Measurements from ENCODE around the gene GPR85.
"Not testable (repeated sequence)": the region's sequence is repeated elsewhere in the genome, so short reads cannot be mapped to it uniquely, and the experiment has no call there.

The GPR85 gene

DNA sequence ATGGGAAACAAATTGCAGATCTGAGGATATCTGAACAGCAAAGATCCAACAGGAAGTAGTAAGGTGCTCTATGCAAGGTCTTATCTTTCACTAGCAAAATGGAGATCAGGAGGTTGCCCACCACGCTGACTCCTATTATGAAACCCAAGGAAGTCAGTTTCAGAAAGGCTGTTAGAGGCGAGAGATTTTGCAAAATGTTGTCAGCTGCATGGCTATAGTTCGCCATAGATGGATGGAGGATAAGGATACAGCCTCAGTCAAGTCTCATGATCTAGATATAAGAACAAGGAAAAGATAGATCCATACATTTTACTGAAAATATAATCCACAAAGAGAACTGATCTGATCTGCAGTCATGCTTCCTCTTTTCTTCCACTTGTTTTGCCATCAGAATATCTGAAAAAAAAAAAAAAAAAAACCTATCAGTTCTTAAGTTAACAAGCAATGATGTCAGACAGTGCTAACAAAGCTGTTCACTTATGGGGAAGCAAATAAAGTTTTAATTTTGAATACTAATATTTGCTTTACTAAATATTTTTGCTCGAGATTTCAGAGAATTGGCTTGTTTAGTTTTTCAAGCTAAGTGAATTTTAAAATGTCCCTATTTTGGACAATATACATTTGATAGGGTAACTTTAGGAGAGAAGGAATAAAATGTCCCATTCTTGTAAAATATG, 2.0 kb downstream of the GPR85 start:
- in situ Hi-C loops (cut with MboI; ENCODE audit: low sequenced_read_pairs) = no loop called here

DNA sequence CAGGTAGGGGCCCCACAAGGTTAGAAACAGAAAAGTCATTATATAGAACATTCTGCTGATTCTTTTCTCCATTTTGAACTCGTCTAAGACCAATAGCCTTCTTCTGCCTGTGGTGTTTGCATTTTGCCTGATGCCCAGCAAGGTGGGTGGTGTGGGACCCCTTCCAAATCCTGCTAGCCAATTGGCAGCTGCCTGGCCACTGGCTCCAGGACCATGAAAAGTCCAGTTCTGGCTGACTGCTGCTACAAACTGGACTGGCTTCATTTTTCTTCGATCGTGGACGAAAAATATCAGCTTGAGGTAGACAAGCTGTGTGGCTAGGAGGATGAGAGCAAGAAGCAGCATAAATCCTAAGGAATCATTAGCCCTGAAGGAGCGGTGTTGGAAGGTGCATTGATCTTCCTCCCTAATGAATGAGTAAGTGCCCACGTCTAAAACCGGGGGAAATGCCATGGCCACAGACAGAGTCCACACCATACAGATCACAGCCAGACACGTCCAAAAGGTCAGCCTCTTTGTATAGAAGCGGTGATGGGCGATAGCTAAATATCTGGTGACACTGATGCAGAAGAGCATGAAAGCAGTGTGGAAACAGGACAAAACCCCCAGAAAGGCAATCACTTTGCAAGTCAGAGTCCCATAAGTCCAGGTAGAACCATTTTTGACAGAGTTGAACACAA, 2.7 kb downstream of the GPR85 start:
- in situ Hi-C loops (cut with MboI; ENCODE audit: low sequenced_read_pairs) = no loop called here

DNA sequence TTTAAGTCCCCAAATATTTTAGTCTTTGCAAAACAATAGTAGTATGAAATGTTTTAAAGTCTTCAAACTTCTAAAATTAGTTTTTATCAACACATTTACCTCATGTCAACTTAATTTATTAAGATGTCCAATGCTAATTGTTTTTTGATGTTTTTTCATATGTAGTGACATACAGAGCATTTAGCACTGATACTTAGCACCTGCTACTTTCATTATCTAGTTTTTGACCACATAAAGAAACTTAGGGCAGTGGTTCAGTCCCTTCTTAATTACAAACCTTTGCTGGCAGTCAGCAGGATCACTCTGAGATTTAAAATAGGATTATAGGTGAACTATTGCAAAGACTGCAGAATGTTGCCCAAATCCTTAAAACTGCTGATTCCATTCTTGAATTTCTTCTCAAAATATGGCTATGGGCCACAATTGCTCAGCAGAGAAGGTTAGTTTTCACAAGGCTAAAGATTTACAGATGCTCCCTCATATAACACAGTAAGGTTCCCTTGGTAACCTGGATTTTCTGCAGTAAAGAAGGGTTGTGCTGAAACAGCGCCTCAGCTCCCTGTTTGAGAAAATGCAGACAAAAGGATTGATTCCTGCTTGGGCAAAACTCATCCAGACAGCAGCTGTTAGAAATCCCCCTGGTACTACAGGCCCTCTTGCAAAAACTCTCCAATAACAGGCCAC, 3.4 kb downstream of the GPR85 start:
- in situ Hi-C loops (cut with MboI; ENCODE audit: low sequenced_read_pairs) = no loop called here

DNA sequence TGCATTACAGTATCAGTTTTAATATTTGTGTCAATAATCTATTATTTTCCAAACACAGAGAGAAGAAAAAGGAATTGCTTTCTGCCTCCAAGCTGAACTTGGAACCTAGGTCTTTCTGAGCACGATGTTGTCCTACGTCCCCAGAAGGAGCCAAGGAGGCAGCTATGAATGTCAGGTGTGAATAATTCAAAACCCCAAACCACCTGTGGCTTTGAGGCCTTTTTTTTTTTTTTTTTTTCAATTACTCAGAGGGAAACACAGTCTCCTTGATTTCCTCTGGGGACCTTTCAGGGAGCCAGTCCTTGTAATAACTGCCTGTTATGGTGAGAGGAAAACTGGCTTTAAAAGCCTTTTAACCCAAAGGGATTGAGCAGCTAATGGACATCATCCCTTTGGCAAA, 8.3 kb downstream of the GPR85 start:
- in situ Hi-C loops (cut with MboI; ENCODE audit: low sequenced_read_pairs) = no loop called here

DNA sequence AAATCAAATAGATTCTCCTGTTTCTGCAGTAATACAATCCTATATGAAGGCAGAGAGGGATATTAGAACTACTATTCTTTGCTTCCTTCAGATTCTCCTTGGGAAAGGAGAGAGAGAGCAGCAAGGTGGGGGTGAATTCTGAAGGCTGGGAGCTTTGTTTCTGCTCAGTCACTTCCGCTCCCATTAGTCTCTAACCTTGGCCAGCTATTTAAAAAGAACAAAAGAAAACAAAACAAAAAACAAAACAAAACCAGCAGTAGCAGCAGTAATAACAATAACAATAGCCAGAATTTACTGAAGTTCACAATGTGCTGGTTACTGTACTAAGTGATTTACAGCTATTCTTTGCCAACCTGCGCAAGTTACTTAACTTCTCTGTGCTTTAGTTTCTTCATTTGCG, 9.9 kb downstream of the GPR85 start:
- in situ Hi-C loops (cut with MboI; ENCODE audit: low sequenced_read_pairs) = no loop called here

DNA sequence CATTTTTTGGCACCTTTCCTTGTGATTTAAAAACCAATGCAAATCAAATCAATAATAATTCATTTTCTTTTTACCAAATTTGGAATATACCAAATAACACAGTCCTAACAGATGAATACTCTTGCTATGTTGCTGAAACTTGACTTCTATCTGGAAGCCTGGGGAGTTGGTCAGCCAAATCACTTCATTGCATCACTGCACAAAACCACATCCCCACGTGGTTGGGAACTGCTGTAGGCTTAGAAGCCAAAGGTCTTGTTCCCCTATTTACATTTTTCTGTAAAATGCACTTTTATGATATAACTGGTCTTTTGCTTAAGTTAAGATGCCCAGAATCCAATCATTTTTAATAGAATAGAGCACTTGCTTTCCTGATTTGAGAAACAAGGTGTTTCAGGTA, 15.2 kb downstream of the GPR85 start:
- in situ Hi-C loops (cut with MboI; ENCODE audit: low sequenced_read_pairs) = no loop called here

DNA sequence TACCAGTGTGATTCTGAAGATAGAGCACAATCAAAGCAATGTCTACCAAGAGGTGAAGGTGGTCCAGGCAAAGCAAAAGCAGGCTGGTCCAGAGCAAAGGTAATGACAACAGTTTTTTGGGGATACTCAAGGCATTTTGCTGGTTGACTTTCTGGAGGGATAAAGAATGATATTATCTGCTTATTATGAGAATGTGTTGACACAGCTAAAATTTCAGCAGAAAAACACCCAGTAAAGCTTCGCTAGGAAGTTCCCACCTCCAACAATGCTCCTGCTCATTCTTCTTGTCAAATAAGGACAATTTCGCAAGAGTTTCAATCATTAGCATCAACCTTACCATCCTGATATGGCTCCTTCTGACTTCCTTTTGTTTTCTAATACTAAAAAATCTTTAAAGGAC, 24.1 kb downstream of the GPR85 start:
- in situ Hi-C loops (cut with MboI; ENCODE audit: low sequenced_read_pairs) = no loop called here

DNA sequence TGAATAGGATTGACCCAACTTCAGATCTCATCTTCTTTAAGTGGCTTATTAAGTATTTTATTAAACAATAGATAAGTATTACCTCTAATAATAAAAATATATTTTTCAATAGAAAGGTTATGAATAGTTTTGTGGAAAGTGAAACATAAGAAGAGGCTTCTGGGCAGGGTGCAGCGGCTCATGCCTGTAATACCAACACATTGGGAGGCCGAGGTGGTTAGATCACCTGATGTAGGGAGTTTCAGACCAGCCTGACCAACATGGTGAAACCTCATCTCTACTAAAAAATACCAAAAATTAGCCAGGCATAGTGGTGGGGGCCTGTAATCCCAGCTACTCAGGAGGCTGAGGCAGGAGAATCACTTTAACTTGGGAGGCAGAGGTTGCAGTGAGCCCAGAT, 26.5 kb downstream of the GPR85 start:
- in situ Hi-C loops (cut with MboI; ENCODE audit: low sequenced_read_pairs) = no loop called here

DNA sequence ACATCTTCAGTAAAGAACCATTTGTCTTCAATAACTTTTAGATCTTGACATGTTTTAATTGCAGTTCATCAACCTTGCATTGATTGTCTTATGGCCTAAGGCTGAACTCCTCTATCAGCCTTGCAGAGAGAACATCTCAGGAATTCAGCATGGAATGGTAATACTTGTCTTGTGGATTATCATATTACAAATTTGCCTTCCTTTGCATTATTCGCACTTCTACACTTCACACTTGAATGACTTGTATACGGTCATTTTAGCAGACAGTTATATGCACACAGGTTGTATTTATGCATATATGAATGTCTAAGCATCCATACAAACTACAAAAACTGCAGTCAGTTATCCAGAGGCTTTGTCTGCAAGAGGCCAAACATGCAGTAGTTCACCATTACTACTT, 31.7 kb downstream of the GPR85 start:
- in situ Hi-C loops (cut with MboI; ENCODE audit: low sequenced_read_pairs) = no loop called here

DNA sequence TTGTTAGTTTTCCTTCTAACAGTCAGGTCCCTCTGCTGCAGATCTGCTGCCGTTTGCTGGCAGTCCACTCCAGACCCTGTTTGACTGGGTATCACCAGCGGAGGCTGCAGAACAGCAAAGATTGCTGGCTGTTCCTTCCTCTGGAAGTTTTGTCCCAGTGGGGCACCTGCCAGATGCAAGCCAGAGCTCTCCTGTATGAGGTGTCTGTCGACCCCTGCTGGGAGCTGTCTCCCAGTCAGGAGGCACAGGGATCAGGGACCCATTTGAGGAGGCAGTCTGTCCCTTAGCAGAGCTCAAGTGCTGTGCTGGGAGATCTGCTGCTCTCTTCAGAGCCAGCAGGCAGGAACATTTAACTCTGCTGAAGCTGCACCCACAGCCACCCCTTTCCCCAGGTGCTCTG, 32.4 kb downstream of the GPR85 start:
- in situ Hi-C loops (cut with MboI; ENCODE audit: low sequenced_read_pairs) = not testable (repeated sequence)

DNA sequence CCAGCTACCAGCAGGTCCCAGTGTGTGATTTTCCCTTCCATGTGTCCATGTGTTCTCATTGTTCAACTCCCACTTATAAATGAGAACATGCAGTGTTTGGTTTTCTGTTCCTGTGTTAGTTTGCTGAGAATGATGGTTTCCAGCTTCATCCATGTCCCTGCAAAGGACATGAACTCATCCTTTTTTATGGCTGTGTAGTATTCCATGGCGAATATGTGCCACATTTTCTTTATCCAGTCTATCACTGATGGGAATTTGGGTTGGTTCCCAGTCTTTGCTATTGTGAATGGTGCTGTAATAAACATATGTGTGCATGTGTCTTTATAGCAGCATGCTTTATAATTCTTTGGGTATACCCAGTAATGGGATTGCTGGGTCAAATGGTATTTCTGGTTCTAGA, 37.4 kb downstream of the GPR85 start:
- in situ Hi-C loops (cut with MboI; ENCODE audit: low sequenced_read_pairs) = not testable (repeated sequence)

DNA sequence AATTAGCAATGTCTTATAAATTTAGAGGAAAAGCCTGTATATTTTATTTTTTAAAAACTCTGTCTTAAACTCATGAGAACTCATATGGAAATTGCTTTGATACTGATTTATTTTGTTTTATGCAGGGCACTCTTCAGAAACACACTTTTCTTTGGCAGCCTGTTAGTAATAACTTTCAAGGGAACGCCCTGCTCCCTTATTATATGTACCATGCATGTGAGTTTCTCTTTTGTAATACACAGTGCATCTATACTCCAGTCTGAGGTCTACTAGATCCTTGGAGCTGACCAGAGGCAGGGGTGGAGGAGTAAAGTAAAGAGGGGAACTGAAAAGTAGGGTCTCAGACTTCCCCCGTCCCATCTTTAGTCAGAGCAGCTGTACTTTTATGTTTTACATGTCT, 40.2 kb downstream of the GPR85 start:
- in situ Hi-C loops (cut with MboI; ENCODE audit: low sequenced_read_pairs) = no loop called here

DNA sequence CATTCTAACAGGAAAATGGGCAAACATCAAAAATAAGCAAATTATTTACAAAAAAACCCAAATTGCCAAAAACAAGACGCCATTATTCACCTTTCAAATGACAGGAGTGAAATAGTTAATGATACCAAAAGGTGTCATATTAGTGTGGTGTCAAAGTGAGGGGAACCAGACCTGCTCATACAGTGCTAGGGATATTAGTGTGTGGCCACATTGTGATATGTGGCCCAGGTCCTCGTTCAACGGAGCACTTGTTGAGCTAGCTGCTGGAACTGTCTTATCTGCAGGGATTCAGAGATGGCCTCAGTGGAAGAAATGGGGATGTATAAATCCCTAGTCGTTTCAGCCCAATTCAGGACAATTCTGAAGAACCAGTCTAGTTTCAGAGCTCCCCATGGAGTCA, 41.2 kb downstream of the GPR85 start:
- in situ Hi-C loops (cut with MboI; ENCODE audit: low sequenced_read_pairs) = no loop called here

DNA sequence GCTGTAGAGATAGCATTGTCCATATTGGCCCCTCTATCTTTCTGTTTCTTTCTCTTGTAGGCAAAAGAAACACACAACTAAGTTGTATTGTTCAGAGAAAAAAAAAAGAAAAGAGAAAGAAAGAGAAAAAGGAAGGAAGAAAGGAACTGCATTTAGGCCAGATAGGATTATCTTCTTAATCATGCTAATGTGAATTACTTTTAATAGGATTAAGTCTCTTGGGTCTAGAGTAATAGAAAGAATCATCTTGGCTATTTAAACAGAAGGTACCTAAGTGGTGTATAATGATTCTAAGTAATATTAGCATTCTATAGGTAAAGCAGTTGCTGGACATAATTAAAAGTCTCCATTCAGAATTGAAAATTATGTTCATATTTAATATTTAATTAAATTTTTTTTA, 42.2 kb downstream of the GPR85 start:
- in situ Hi-C loops (cut with MboI; ENCODE audit: low sequenced_read_pairs) = no loop called here

DNA sequence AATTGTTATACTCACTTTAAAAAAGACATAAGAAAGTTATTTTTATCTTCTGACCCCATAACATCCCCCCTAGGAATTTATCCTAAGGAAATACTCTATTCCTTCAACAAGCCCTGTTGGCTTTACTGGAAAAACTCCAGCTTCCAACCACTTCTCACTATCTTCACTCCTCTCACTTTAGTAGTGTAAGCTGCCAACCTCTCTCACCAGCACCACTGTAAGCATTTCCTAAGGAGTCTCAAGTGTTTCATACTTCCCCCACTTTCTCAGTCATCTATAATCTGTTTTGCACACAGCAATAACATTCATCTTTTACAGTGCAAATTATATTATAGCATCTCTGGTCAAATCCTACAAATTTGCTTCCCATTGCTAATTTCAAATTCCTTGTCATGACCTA, 45.8 kb downstream of the GPR85 start:
- in situ Hi-C loops (cut with MboI; ENCODE audit: low sequenced_read_pairs) = no loop called here

DNA sequence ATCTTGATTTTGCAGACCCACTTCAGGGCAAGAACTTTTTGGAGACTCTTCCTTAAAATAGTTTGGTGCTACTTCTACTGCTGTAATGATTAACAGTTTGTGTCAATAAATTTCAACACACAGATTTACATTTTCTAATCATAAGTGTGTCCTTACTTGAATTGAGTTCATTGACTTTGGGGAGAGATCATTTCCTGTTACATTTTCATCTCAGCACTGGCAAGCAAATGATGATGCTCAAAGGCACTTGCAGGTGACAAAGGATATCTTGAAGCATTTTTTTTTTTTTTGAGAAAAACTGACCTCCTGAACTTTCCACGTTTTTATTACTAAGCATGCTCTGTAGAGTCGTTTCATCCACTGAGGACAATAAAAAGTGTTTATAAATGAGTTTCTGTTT, 52.7 kb downstream of the GPR85 start:
- in situ Hi-C loops (cut with MboI; ENCODE audit: low sequenced_read_pairs) = no loop called here
